Activated CD8-positive, alpha-beta memory T cell treated with anti-CD3 and anti-CD28 coated beads for 24 hours (primary cell): ENCODE measurements around the gene IL1RL2.

ENCODE experiments used
- DNase-seq: peaks from one replicate; pipeline ENCODE4 v3.0.0-alpha.2; 2020

IL1RL2 gene

DNA sequence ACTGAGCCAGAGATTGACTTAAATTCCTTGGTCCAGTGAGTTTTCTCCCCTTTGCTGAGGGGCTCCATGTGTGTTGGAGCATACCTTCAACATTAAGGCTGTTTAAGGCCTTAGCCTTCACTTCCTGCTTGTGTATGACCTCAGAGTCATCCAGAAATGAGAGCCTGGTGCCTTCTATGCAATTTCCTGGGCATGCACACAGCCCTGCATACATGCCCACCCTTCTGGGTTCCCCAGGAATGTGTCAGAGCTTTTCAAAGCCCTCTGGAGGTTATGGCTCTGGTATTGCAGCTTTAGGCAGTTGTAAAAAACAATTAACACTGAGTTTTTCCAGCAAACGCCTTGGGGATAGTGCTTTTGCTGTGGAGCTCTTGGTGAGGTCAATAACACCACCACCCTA lies 27.5 kb upstream of the IL1RL2 start:
- no peak for DNase-seq

DNA sequence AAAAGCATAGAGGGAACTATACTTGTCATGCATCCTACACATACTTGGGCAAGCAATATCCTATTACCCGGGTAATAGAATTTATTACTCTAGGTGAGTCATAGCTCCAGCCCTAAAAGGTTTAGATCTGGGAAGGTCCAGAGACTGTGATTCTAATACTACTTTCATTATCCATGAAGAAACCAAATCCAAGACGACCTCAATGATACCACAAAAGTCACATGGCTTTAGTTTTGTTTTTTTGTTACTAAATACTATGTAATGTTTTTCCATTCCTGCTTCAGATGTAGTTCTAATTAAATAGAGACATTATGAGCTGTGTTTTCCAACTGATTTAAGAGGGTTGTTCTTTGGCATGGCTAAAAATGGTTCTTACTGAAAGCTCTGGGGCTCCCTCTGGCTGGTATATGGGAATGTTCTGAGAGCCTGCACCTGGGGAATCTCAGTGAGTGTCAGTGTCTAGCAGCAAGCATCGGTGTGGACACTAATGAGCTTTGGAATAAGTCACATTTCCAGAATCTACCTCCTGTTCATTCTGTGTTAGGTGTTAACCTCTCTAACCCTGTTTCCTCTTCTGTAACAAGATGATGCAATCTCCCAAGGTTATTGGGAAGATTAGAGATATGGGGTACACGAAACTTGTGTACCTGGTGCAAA lies 20.5 kb upstream of the IL1RL2 start:
- no peak for DNase-seq

- DNase-seq: no peak
These were observed 18.6 kb upstream of the IL1RL2 start for GRCh38 chr2:102168026-102168771.

DNA sequence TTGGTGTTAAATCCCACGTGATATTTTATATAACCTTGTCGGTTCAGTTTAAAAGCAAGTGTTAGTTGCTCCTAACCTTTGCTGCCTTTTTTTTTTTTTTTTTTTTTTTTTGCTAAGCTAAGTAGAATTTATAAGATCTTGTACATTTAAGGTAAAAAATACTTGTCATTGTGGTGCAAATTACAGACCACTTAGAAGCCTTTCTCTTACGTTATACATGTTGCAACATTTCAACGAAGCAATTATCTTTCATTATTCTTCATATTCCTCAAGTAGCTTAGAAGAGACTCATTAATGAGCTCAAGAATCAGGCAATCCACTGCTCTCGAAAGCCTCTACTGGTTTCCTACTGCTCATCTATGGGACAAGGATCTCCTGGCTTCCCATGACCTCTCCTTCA lies 14.9 kb upstream of the IL1RL2 start:
- no peak for DNase-seq

DNA sequence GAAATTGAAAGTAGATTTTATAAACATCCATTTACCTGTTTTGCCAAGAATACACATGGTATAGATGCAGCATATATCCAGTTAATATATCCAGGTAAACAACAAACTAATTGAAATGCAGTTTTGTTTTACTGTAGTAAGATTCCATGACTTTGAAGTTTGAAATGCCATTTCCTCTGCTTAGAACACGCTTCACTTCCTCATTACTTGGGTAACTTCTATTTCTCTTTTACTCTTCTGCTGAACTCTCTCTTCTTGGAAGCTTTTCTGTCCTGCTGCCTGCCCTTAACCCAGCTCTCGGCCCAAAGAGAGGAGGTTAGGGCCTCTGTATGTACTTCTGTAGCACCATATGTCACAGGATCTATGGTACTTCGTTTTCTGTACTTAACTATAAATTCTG lies 14.1 kb upstream of the IL1RL2 start:
- DNase-seq: no peak

GRCh38 chr2:102176172-102176571 lies 10.7 kb upstream of the IL1RL2 start:
- no peak for DNase-seq

- no peak for DNase-seq
These were observed 8.9 kb upstream of the IL1RL2 start for GRCh38 chr2:102177814-102178478.

DNA sequence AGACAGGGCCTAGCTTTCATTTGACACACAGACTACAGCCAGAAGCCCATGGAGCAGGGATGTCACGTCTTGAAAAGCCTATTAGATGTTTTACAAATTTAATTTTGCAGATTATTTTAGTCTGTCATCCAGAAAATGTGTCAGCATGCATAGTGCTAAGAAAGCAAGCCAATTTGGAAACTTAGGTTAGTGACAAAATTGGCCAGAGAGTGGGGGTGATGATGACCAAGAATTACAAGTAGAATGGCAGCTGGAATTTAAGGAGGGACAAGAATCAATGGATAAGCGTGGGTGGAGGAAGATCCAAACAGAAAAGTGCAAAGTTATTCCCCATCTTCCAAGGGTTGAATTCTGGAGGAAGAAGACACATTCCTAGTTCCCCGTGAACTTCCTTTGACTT lies 7.8 kb upstream of the IL1RL2 start:
- DNase-seq: no peak

DNA sequence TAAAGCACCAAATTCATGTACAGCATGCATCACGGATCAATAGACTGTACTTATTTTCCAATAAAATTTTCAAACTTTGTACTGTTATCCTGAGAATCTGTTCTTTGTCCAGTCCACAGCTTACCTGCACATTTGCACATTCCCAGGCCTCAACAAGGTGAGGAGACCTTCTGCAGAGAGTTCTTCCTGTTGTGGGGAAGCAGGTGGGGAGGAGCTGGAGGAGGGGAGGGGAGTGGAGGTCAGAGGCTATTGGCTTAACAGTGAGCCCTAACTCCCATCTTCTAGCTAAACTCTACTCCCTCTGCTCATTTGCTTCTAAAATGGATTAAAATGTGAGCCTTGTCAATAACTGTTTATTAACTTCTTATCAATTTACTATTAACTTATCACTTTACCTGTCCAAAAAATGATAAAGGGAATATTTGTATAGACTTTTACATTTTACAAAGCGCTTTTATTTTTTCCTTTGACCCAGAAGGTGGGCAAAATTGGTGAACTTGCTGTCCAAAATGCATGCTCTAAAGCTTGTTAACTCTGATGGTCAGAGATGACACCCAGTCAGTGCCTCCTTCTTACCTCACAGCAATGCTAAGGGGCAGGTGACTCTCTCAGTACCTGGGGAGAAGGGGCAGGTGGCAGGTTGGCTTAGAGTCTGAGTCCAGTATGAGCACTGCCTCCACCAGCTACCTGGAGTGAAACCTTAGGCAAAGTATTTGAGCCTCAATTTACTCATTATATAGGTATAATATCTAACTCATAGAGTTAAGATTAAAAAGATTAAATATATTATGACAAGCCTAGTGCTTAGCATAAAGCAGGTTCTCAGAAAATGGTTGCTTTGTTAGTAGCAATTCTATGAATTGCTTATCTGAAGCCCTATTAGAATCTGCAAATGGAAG lies 6.8 kb upstream of the IL1RL2 start:
- DNase-seq: no peak

- DNase-seq: no peak
These were observed 6.2 kb upstream of the IL1RL2 start for GRCh38 chr2:102180687-102180999.

DNA sequence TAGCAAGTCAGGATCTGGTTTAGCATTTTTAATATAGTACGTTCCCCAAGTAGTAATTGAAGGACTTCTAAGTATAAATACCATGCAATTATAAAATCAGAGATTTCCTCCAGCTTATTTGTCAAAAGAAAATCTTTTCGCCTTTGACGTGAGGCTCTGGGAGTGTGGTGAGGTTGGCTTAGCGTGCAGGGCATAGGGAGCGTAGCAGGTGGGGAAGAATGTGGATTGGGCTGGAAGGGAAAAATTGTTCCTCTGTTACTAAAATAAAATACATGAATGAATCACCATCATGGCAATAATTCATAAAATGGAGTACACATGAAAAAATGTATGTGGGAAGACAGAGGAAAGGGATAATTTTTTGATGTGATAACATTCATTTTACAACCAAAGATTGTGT lies 5.4 kb upstream of the IL1RL2 start:
- DNase-seq: no peak

DNA sequence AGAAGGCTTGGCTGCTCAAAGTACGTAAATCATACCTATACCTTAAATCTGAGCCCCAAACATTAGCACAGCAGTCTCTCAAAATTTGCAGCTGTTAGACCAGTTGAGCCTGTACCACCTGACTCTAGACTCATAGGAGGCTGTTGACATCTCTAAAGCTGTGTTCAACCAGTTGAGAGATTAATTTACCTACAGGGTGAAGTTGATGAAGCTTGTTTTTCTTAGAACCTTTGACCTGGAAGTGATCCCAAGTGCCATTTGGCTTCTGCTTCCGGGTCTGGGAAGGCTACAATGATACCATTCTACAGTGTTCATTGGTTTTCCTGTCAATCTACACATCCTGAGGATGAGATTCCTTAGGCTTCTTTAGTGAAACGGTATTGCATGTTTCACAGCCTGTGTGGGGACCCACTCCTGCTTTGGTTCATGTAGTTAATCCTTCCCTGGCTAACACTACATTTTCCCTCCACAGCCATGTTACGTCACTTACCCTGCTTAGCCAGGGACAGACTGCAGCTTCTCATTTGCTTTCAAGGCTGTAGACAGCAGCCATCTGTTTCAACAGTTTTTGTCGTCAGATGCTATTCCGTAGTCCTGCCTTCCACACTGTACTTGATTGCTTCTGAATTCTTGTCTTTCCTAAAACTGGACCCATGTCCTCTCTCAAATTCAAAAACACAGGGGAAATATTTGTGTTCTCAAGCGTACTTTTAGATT lies 4.7 kb upstream of the IL1RL2 start:
- DNase-seq: no peak

- no peak for DNase-seq
These were observed 2.8 kb upstream of the IL1RL2 start for GRCh38 chr2:102184018-102184417.

GRCh38 chr2:102184568-102184967 lies 2.3 kb upstream of the IL1RL2 start:
- DNase-seq: no peak

GRCh38 chr2:102185347-102185746 lies 1.5 kb upstream of the IL1RL2 start:
- DNase-seq: no peak

GRCh38 chr2:102187496-102188150 lies 800 bp downstream of the IL1RL2 start:
- DNase-seq: peak; percentile 86

- no peak for DNase-seq
These were observed 3.7 kb downstream of the IL1RL2 start for GRCh38 chr2:102190430-102191107.

GRCh38 chr2:102191501-102191900 lies 4.7 kb downstream of the IL1RL2 start:
- DNase-seq: no peak

- DNase-seq: no peak
These were observed 6.3 kb downstream of the IL1RL2 start for GRCh38 chr2:102193074-102193473.

DNA sequence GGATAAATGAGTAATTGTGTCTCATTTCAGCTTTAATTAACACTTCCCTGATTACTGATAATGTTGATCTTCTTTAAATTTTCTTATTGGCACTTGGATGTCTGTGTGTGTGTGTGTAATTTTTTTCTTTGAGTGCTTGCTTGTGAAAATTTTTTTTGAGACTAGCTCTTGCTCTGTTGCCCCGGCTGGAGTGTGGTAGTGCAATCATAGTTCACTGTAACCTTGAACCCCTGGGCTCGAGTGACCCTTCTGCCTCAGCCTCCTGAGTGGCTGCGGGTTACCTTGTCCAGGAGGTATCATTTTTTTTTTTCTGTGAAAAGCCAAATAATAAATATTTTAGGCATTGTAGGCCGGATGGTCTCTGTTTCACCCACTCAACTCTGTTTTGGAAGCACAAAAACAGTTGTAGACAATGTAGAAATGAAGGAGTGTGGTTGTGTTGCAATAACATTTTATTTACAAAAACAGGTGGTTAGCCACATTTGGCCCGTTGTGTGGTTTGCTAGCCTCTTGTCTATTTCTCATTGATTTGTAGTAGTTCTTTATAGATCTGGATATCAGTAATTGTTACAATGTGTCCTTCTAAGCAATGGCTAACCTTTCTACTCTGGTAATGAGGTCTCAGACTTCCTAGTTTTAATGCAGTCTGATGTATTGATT lies 7.9 kb downstream of the IL1RL2 start:
- no peak for DNase-seq
